ENCODE data around the gene NUP93. TPM values are rescaled to one million over a fixed set of nuclear protein-coding genes. Genes with fewer than 3 reads are reported as not detected.

The NUP93 gene
- total RNA-seq, 3 donors from 2014 or later: 31.0 to 45.6 (median 40.8) TPM

- DNase-seq (no peak), ATAC-seq (no peak)
- Histone ChIP-seq H3K36me3 (ENCODE audit: low read depth) (no peaks in the 10 kb centered on the region), H3K4me3 (no peak overlapping the region), H3K9me3 (no peaks in the 10 kb centered on the region), H3K4me1 (ENCODE audit: low read depth) (no peaks in the 10 kb centered on the region)
- TF ChIP-seq CTCF (IDR thresholded peaks at IDR 0.05): no peak
- intact Hi-C loops (cut with DNase I, micrococcal nuclease): no loop called here
These were observed 100.7 kb downstream of the NUP93 start for GRCh38 chr16:56830669-56831068.

GRCh38 chr16:56832768-56833167 lies 102.8 kb downstream of the NUP93 start:
- TF ChIP-seq CTCF (IDR thresholded peaks at IDR 0.05): no peak
- Histone ChIP-seq H3K4me3 (no peak overlapping the region), H3K4me1 (ENCODE audit: low read depth) (no peaks in the 10 kb centered on the region), H3K36me3 (ENCODE audit: low read depth) (no peaks in the 10 kb centered on the region), H3K9me3 (no peaks in the 10 kb centered on the region)
- intact Hi-C loops (cut with DNase I, micrococcal nuclease): no loop called here
- no peak for ATAC-seq
- DNase-seq: no peak

- Histone ChIP-seq H3K4me1 (ENCODE audit: low read depth) (no peaks in the 10 kb centered on the region), H3K9me3 (no peaks in the 10 kb centered on the region), H3K4me3 (no peak overlapping the region), H3K36me3 (ENCODE audit: low read depth) (no peaks in the 10 kb centered on the region)
- DNase-seq (no peak), ATAC-seq (no peak)
- intact Hi-C loops (cut with DNase I, micrococcal nuclease): no loop called here
- no peak for TF ChIP-seq CTCF (IDR thresholded peaks at IDR 0.05)
These were observed 103.5 kb downstream of the NUP93 start for GRCh38 chr16:56833243-56833970.

GRCh38 chr16:56835320-56835719 lies 105.4 kb downstream of the NUP93 start:
- intact Hi-C loops (cut with DNase I, micrococcal nuclease): no loop called here
- H3K9me3 ChIP-seq: no peaks in the 10 kb centered on the region
- DNase-seq (no peak), ATAC-seq (no peak)
- TF ChIP-seq CTCF (IDR thresholded peaks at IDR 0.05): no peak
- H3K4me1 ChIP-seq (ENCODE audit: low read depth): no peaks in the 10 kb centered on the region
- H3K4me3 ChIP-seq: no peak overlapping the region
- H3K36me3 ChIP-seq (ENCODE audit: low read depth): no peaks in the 10 kb centered on the region

- no peaks in the 10 kb centered on the region for H3K4me1 ChIP-seq (ENCODE audit: low read depth)
- DNase-seq (no peak), ATAC-seq (no peak)
- intact Hi-C loops (cut with DNase I, micrococcal nuclease): no loop called here
- H3K36me3 ChIP-seq (ENCODE audit: low read depth): no peaks in the 10 kb centered on the region
- H3K9me3 ChIP-seq: no peaks in the 10 kb centered on the region
- H3K4me3 ChIP-seq: no peak overlapping the region
- no peak for TF ChIP-seq CTCF (IDR thresholded peaks at IDR 0.05)
These were observed 106.7 kb downstream of the NUP93 start for GRCh38 chr16:56836410-56837230.
